Fibroblast of upper back skin (primary cell): Measurements from ENCODE around the gene KIF26B.
"Not testable (repeated sequence)": the region's sequence is repeated elsewhere in the genome, so short reads cannot be mapped to it uniquely, and the experiment has no call there.

ENCODE experiments used
- DNase-seq: peaks from one replicate; pipeline ENCODE4 v3.0.0-alpha.2; 2013

The KIF26B gene

GRCh38 chr1:245690156-245690690, 535.4 kb downstream of the KIF26B start:
- DNase-seq, result peak; percentile 55

GRCh38 chr1:245690946-245691541, 536.3 kb downstream of the KIF26B start:
- no peak for DNase-seq

DNA sequence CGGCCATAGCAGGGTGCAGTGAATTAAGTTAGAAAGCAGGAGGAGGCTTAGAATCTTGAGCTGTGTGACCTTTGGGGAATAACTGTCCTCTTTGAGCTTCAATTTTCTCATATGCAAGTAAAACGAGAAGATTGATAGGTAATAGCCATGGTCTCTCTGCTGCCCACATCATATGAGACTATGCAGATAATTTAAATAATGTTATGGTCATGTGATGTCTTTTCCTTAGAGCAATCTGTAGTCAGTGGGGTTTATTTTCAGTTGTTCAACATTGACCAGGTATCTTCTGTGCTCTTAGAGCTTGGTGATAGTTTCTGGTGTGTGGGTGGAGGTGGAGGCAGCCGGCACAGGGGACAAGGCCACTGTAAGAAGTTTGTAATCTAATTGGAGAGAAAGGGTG, 537.1 kb downstream of the KIF26B start:
- DNase-seq, result no peak

DNA sequence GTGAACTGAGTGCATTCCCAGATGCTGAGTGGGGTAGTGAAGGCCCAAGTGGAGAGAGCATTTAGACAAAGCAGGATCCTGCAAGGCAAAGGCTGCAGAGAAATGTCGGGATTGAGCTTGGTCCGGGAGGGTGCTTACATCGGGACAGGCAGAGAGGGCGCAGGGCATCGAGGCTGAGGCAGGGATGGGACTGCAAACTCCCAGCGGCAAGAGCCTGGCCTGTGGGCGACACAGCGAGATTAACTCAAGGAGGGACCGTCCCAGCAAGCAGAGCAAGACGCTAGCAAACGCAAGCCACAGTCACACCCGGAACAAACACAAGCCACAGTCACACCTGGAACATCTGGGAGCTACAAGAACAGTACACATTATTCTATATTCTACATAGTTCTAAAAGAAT, 537.5 kb downstream of the KIF26B start:
- no peak for DNase-seq

DNA sequence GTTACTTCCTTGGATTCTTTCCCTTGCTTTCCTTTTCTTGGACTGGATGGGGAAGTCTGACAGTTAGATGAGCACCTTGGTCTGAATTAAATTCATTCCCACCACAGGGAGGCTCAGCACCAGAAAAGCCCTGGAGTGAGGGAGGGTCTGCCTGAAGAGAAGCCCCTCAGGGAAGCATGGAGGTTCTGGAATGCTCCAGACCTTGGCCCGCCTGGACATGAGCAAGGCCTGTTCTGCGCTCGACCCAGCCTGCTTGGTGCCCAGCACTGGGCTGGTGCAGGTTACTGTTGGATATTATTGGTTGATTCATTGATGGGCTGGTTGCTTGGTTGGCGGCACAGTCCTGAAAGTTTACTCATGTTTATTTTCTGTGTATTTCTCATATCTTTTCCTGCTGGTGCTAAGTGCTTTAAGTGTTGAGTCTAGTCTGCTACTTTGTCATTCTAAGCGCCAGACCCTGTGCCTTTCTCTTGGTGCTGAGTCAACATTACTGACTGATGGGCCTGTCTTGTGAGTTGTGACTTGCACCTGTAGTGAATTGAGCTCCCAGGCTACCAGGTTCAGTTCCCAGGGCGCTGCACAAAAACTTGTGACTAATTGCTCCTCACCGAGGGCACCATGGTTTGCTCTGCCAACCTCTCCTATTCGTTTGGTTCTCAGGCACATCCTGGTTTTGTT, 538.5 kb downstream of the KIF26B start:
- DNase-seq, result no peak

GRCh38 chr1:245693941-245694752, 539.4 kb downstream of the KIF26B start:
- DNase-seq, result no peak

- DNase-seq, result no peak
Observed at GRCh38 chr1:245694753-245695195, 540.0 kb downstream of the KIF26B start.

DNA sequence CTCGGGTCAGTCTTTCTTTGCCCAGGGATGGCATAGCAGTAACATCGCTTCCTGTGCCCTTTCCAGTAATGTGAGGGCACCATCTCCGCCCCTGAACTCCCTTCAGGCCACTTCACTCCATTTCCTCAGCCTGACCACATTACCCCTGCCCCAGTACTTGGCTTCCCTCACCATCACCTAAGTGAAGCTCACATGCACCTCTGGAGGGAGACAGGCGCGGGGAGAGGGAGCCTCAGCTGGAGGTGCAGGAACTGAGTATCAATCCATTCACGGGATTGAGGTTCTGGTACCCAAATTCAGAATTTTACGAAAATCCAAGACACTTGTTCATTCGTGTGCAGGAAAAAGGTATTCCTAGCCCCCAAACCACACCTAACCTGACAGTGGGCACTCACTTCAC, 540.4 kb downstream of the KIF26B start:
- DNase-seq, result no peak

GRCh38 chr1:245695701-245696100, 540.9 kb downstream of the KIF26B start:
- not testable (repeated sequence) for DNase-seq

GRCh38 chr1:245698116-245698515, 543.3 kb downstream of the KIF26B start:
- no peak for DNase-seq

GRCh38 chr1:245698860-245699259, 544.1 kb downstream of the KIF26B start:
- no peak for DNase-seq

- DNase-seq, result no peak
Observed at GRCh38 chr1:245700631-245701030, 545.8 kb downstream of the KIF26B start.

DNA sequence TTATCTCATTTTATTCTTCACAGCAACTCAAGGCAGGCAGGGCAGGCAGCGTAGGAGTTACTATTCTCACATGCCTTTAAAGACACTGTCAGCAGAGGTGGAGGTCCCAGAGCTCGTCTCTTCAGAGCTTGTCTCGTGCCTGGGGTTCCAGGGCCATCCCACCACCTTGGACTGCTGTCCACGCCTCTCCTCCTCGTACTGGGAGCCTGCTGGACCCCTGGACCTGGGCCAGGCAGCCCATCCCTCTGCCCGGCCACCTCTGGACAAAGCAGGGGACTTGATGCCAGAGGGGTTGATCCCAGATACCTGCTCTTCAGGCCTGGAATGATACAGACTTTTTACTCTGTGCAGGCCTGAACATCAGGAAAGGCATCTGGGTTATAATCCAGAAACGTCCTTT, 546.8 kb downstream of the KIF26B start:
- DNase-seq, result no peak

DNA sequence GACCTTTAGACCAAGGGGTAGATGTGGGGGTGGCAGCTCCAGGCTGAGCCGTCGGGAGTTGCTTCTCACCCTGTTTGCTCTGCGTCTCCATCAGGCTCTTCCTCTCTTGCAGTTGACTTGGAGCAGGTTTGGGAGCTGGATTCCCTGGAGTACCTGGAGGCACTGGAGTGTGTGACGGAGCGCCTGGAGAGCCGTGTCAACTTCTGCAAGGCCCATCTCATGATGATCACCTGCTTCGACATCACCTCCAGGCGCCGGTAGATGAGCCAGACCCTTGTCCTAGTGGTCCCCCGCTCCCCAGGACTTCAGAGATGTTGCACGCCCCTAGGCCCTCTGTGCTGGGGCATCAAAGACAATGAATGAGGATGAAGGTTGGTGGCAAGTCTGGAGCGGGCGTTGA, 547.6 kb downstream of the KIF26B start:
- DNase-seq, result no peak

- no peak for DNase-seq
Observed at GRCh38 chr1:245704341-245704740, 549.6 kb downstream of the KIF26B start.

GRCh38 chr1:245704765-245705164, 550.0 kb downstream of the KIF26B start:
- peak; percentile 49 for DNase-seq

- no peak for DNase-seq
Observed at GRCh38 chr1:245707941-245708340, 553.2 kb downstream of the KIF26B start.

DNA sequence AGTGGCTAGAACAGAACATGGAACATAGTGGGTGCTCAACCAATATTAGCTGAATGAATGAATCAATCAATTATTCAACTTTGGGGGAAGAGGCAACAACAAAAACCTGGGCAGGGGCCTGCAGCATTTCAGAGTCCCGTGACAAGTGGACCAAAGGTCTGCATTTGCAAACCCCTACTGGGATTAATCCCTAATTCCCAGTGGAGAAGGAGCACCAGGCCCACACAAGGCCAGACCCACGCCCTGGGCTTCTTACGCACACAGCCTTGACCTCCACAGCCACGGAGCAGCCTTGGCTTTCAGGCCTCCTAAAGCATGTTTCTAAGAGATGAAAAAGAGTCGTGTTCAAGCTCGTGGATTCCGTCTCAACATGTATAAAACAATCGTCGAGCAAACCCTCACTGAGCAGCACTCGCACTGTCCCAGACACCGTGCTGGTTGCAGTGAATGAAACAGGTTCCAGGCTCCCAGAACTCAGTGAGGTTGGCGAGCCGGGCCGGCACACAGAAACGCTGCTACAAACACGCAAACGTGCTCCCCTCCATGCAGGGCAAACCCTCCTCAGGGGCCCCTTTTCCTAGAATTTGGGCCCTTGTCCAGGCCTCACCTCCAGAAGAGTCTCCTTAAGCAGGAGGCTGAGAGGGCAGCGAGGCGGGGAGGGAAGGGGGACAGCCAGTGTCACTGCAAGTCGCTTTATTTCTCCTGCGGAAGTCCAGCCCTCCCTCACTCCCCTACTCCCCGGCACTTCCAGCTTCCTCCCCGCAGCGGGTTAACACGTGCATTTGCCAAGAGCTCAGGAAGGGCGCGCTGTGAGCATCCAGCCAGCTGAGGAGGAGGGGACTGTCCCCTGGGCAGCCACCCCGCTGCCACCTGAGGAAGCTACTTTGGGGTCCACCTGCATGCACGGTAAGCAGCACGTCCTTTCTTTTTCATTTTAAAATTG, 556.4 kb downstream of the KIF26B start:
- DNase-seq, result no peak

- not testable (repeated sequence) for DNase-seq
Observed at GRCh38 chr1:245714027-245714426, 559.2 kb downstream of the KIF26B start.

GRCh38 chr1:245715291-245715701, 560.5 kb downstream of the KIF26B start:
- peak; percentile 62 for DNase-seq

- peak; percentile 90 for DNase-seq
Observed at GRCh38 chr1:245715970-245716369, 561.2 kb downstream of the KIF26B start.

DNA sequence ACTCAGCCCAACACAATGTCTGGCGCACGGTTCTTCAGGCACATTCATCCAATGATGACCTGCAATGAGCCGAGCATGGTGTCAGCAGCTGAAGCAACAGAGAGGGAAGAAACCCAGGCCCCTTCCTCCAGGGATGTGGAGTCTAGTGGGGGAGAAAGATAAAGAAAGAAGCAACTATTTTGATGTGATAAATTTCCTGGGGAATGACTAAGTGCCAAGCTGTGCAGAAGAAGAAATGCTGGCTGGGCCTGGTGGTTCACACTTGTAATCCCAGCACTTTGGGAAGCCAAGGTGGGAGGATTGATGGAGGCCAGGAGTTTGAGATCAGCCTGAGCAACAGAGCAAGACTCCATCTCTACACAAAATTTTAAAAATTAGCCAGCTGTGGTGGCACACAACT, 561.8 kb downstream of the KIF26B start:
- DNase-seq, result peak; percentile 21
